GM12865 (cell line): Measurements from ENCODE around the gene ZBTB49.

ENCODE experiments used
- DNase-seq: peaks from one replicate; pipeline ENCODE4 v3.0.0; 2010; ENCODE audit warnings: low read depth
- H3K4me3 ChIP-seq: 2 replicates; pipeline ENCODE4 v1.5.1; 2011; ENCODE audit warnings: mild to moderate bottlenecking, low read depth, low read length, control low read depth
- TF ChIP-seq, protein P1 (sequence below): IDR thresholded peaks from 2 replicates; pipeline ENCODE4 v1.5.1; 2011; ENCODE audit warnings: low read length, control low read depth, low read depth, inconsistent platforms; ENCODE audit not compliant: insufficient read depth; ENCODE audit errors: missing control alignments

ZBTB49 gene

DNA sequence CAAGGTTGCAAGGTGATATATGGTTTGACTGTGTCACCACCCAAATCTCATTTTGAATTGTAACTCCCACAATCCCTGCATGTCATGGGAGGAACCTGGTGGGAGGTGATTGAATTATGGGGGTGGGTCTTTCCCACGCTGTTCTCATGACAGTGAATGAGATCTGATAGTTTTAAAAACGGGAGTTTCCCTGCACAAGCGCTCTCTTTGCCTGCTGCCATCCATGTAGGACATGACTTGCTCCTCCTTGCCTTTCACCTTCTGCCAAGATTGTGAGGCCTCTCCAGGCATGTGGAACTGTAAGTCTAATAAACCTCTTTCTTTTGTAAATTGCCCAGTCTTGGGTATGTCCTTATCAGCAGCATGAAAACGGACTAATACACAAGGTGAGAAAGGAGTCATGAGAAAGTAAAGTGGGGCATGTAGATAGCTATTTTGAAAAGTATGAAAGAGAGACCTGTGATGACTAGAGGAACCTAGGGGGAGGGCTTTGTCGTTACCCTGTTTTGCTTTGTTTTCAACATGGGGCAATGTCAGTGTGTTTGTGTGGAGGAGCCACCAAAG lies 6.3 kb downstream of the ZBTB49 start:
- no peak for DNase-seq
- TF ChIP-seq, protein P1, sequence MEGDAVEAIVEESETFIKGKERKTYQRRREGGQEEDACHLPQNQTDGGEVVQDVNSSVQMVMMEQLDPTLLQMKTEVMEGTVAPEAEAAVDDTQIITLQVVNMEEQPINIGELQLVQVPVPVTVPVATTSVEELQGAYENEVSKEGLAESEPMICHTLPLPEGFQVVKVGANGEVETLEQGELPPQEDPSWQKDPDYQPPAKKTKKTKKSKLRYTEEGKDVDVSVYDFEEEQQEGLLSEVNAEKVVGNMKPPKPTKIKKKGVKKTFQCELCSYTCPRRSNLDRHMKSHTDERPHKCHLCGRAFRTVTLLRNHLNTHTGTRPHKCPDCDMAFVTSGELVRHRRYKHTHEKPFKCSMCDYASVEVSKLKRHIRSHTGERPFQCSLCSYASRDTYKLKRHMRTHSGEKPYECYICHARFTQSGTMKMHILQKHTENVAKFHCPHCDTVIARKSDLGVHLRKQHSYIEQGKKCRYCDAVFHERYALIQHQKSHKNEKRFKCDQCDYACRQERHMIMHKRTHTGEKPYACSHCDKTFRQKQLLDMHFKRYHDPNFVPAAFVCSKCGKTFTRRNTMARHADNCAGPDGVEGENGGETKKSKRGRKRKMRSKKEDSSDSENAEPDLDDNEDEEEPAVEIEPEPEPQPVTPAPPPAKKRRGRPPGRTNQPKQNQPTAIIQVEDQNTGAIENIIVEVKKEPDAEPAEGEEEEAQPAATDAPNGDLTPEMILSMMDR = no peak
- H3K4me3 ChIP-seq = no peak overlapping the region

DNA sequence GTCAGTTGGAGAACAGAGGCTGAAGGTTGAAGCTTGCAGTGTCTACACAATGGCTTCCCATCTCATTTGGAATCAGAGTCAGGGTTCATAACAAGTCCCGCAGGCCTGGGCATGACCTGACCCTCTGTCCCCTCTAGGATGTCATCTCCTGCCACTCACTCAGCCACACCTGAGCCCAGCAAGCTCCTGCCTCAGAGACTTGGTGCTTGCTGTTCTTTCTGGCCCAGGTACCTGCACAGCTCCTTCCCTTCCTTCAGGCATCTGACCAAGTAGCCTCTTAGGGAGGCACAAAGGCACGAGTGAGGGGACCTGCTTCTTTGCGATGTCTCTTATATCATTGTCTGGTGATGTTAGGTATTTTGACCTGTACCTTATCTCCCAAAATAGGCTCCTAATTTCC lies 9.0 kb downstream of the ZBTB49 start:
- DNase-seq = no peak
- no peak overlapping the region for H3K4me3 ChIP-seq
- TF ChIP-seq, protein P1 = no peak

DNA sequence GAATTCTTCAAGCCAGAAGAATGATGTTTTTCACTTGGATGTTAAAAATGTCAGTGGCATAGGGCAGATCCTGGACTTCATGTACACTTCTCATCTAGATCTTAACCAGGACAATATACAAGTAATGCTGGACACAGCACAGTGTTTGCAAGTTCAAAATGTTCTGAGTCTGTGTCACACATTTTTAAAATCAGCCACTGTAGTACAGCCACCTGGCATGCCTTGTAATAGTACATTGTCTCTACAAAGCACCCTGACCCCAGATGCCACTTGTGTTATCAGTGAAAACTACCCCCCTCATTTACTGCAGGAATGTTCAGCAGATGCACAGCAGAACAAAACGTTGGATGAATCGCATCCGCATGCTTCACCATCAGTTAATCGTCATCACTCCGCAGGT lies 11.9 kb downstream of the ZBTB49 start:
- DNase-seq = no peak
- no peak overlapping the region for H3K4me3 ChIP-seq
- TF ChIP-seq, protein P1 = no peak

DNA sequence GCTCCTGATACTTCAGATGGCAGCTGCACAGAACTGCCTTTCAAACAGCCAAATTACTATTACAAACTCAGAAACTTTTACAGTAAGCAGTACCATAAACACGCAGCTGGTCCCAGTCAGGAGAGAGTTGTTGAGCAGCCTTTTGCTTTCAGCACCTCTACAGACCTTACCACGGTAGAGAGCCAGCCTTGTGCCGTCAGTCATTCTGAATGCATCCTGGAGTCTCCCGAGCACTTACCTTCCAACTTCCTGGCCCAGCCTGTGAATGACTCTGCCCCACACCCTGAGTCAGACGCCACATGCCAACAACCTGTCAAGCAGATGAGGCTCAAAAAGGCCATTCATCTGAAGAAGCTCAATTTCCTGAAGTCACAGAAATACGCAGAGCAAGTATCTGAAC lies 12.4 kb downstream of the ZBTB49 start:
- DNase-seq = no peak
- no peak overlapping the region for H3K4me3 ChIP-seq
- TF ChIP-seq, protein P1 = no peak

DNA sequence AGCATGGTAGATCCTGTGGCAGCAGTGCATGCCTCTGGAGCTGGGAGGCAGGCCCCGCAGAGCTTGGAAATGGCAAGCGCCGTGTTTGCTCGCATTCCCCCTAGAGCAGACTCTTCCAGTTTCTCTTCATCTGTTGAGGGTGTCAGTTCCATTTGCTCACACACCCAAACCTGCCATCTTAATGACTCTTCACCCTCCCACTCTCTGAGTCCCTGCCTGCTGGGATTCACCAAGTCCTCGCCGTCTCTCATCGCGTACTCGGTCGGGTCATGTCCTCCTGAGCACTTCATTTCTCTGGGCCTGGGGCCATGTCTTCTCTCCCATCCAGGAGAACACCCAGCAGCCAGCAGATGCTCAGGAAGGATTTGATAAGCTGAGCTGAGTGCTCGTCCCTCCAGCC lies 16.9 kb downstream of the ZBTB49 start:
- TF ChIP-seq, protein P1 = no peak
- no peak for DNase-seq
- H3K4me3 ChIP-seq = no peak overlapping the region

DNA sequence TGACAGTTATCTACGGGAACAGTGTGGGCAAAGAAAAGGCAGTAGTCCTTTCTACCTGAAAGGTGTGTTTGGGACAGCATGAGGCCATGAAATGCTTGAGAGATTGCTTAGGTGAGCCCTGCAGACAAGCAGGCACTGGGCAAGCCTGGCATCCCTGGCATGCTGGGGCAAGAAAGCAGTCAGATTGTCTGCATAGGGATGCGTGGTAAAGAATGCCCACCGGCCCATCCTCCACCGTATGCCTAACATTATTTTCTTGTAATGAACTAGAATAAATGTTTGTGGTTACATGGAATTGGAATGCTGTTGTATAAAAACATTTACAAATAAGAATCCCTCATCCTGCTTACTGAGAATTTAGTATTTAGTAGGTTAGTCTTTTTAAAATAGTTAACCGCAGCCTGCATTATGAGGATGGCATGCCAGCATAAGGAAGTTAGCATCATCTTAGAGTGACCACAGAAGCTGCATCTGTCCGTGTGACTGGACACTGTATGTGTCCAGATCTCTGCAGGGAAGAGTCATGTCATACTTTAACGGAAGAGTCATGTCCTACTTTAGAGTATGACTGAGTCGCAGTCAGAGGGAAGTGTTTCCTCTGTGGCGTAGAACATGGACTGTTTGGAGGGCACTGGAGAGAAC lies 18.9 kb downstream of the ZBTB49 start:
- no peak overlapping the region for H3K4me3 ChIP-seq
- DNase-seq = no peak

More for the DNA sequence above, 18.9 kb downstream of the ZBTB49 start:
- TF ChIP-seq, protein P1 = no peak
